Fibroblast of lung (primary cell): ENCODE results near the gene WDR20. TPM values are rescaled to one million over a fixed set of nuclear protein-coding genes. Genes with fewer than 3 reads are reported as not detected.
"Not testable (repeated sequence)": the region's sequence is repeated elsewhere in the genome, so short reads cannot be mapped to it uniquely, and the experiment has no call there.

Experiments
- DNase-seq, 2 donors: peaks; one replicate each; pipeline versions ENCODE4 v3.0.0 to v3.0.0-alpha.2; 2010; ENCODE audit warnings: low read depth in 2 of 2
- H2AFZ ChIP-seq: 2 replicates; pipeline ENCODE4 v1.5.1; 2012; ENCODE audit warnings: low read length, control low read depth, inconsistent platforms
- H3K27ac ChIP-seq: 2 replicates; pipeline ENCODE4 v1.5.1; 2011; ENCODE audit warnings: low read length, control low read depth; ENCODE audit not compliant: insufficient read depth
- H3K27me3 ChIP-seq: 2 replicates; pipeline ENCODE4 v1.5.1; 2011; ENCODE audit warnings: mild to moderate bottlenecking, low read length; ENCODE audit not compliant: control insufficient read depth, insufficient read depth
- H3K36me3 ChIP-seq: 2 replicates; pipeline ENCODE4 v1.5.1; 2011; ENCODE audit warnings: low read length; ENCODE audit not compliant: control insufficient read depth, insufficient read depth
- H3K4me1 ChIP-seq: 2 replicates; pipeline ENCODE4 v1.5.1; 2011; ENCODE audit warnings: low read length; ENCODE audit not compliant: control insufficient read depth, insufficient read depth; ENCODE audit errors: extremely low read depth
- H3K4me2 ChIP-seq: 2 replicates; pipeline ENCODE4 v1.5.1; 2011; ENCODE audit warnings: low read length, control low read depth; ENCODE audit not compliant: insufficient read depth; ENCODE audit errors: extremely low read depth
- H3K4me3 ChIP-seq, 4 experiments: fragments of 200-600 bp in 1 of 4; sonication (generic) in 1 of 4; replicated peaks in 1 of 4; 2 replicates each; pipeline ENCODE4 v1.5.1; 2011 to 2016; ENCODE audit warnings: low read length in 4 of 4, low read depth in 3 of 4, mild to moderate bottlenecking in 3 of 4, control low read depth in 2 of 4, inconsistent platforms in 1 of 4, mixed read lengths in 1 of 4; ENCODE audit not compliant: insufficient read depth in 1 of 4; ENCODE audit errors: control extremely low read depth in 1 of 4
- H3K79me2 ChIP-seq: 2 replicates; pipeline ENCODE4 v1.5.1; 2012; ENCODE audit warnings: mild to moderate bottlenecking, low read length, inconsistent platforms; ENCODE audit not compliant: control insufficient read depth, insufficient read depth
- H3K9ac ChIP-seq: 2 replicates; pipeline ENCODE4 v1.5.1; 2011; ENCODE audit warnings: mild to moderate bottlenecking, low read length, control low read depth; ENCODE audit not compliant: insufficient read depth
- H3K9me3 ChIP-seq: 2 replicates; pipeline ENCODE4 v1.5.1; 2012; ENCODE audit warnings: low read depth, low read length; ENCODE audit not compliant: control insufficient read depth, insufficient read depth
- H4K20me1 ChIP-seq: 2 replicates; pipeline ENCODE4 v1.5.1; 2011; ENCODE audit warnings: low read length; ENCODE audit not compliant: control insufficient read depth, insufficient read depth; ENCODE audit errors: extremely low read depth
- CTCF ChIP-seq, 2 donors: IDR thresholded peaks in 1 of 2; conservative IDR thresholded peaks in 1 of 2; 1 replicate in 1 of 2; 2 replicates in 1 of 2; pipeline ENCODE4 v1.5.1; 2011 to 2012; ENCODE audit warnings: low read length in 2 of 2, control low read depth in 1 of 2, inconsistent platforms in 1 of 2, low read depth in 1 of 2, mild to moderate bottlenecking in 1 of 2
- EZH2 ChIP-seq: IDR thresholded peaks from 2 replicates; pipeline ENCODE4 v1.5.1; 2012; ENCODE audit warnings: low read length, control low read depth, mild to moderate bottlenecking; ENCODE audit errors: missing control alignments
- polyA plus RNA-seq, 2 donors: library from polyadenylated mRNA; depleted of rRNA in 1 of 2; stranded (reverse) in 1 of 2; unstranded in 1 of 2; fragments of >200 nt; gene quantifications; 2 replicates each; pipeline ENCODE4 v1.2.1, GENCODE V29; 2011 to 2012; ENCODE audit warnings: missing spikeins in 1 of 2
- total RNA-seq: library from RNA; depleted of rRNA; stranded (reverse); fragments of >200 nt; gene quantifications from 2 replicates; pipeline ENCODE4 v1.2.1, GENCODE V29; 2014

The WDR20 gene
- total and polyA plus RNA-seq, 2 donors (not counting 1 experiment from before 2014, with no cell fraction given), result 17.2 to 17.8 TPM

DNA sequence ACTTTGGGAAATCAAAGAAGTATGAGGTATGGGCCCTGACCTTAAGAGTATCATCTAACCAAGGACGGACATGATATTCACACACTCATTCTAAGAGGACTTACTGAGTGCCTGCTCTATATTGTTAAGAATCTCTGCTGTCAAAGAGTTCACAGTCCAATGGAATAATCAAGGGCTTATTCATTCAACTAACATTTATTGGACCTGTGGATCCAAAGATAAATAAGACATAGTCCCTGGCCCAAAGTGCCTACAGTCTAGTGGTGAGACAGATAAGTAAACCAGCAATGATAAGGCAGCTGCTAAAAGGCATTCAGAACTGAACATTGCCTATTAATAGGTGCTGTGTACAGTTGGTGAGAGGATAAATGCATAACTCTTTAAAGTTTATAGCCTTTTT is 11.0 kb downstream of the WDR20 start:
- H3K4me3 ChIP-seq, result no peak overlapping the region
- no peaks in the 10 kb centered on the region for H3K36me3 ChIP-seq
- no peaks in the 10 kb centered on the region for H3K9me3 ChIP-seq
- no peak overlapping the region for H3K9ac ChIP-seq
- H3K79me2 ChIP-seq, result peaks cover 45% of the 10 kb centered on the region
- H3K27me3 ChIP-seq, result no peaks in the 10 kb centered on the region
- no peak overlapping the region for H3K27ac ChIP-seq
- H4K20me1 ChIP-seq, result no peaks in the 10 kb centered on the region
- no peak overlapping the region for H2AFZ ChIP-seq
- peak in 1 of 2 donors; percentile 43 for DNase-seq
- TF ChIP-seq CTCF (conservative IDR thresholded peaks at IDR 0.05 in 1 of 2, IDR thresholded peaks at IDR 0.05 in 1 of 2; ENCODE audit: low read depth in 1 of 2, low read length in 2 of 2) (no peak), EZH2 (no peak)
- no peak overlapping the region for H3K4me2 ChIP-seq
- H3K4me1 ChIP-seq, result no peaks in the 10 kb centered on the region

GRCh38 chr14:102151411-102151810 is 11.7 kb downstream of the WDR20 start:
- not testable (repeated sequence) for H3K9me3 ChIP-seq, H3K27ac ChIP-seq, H4K20me1 ChIP-seq, DNase-seq, H2AFZ ChIP-seq, H3K4me2 ChIP-seq, H3K9ac ChIP-seq, H3K36me3 ChIP-seq, H3K4me3 ChIP-seq, H3K27me3 ChIP-seq, H3K4me1 ChIP-seq
- H3K79me2 ChIP-seq, result peaks cover 41% of the 10 kb centered on the region

- no peak for DNase-seq
- Histone ChIP-seq H3K4me1 (no peaks in the 10 kb centered on the region), H4K20me1 (no peaks in the 10 kb centered on the region), H3K9ac (no peak overlapping the region), H3K79me2 (peaks cover 30% of the 10 kb centered on the region), H3K4me3 (no peak overlapping the region), H3K36me3 (no peaks in the 10 kb centered on the region), H3K9me3 (no peaks in the 10 kb centered on the region), H3K4me2 (no peak overlapping the region), H2AFZ (no peak overlapping the region), H3K27me3 (no peaks in the 10 kb centered on the region), H3K27ac (no peak overlapping the region)
- no peak for TF ChIP-seq EZH2
- TF ChIP-seq CTCF (conservative IDR thresholded peaks at IDR 0.05 in 1 of 2, IDR thresholded peaks at IDR 0.05 in 1 of 2; ENCODE audit: low read depth in 1 of 2, low read length in 2 of 2), result no peak
Measured at GRCh38 chr14:102154121-102154520, 14.4 kb downstream of the WDR20 start.
